G401.6 (cell line): ENCODE results near the gene ASCC3.
A peak's percentile ranks its signal among the peaks of the same experiment; 100 is the strongest.
"Not testable (repeated sequence)": the region's sequence is repeated elsewhere in the genome, so short reads cannot be mapped to it uniquely, and the experiment has no call there.

Experiments used
- FAIRE-seq: peaks from 2 replicates; lab custom pipeline; 2012; peaks lifted over from hg19 to GRCh38; lab: Jason Lieb, UNC

ASCC3 gene

GRCh38 chr6:100806296-100806695, 74.8 kb downstream of the ASCC3 start:
- FAIRE-seq = peak; percentile 46

GRCh38 chr6:100803264-100804045, 77.7 kb downstream of the ASCC3 start:
- FAIRE-seq = no peak

GRCh38 chr6:100801036-100801435, 80.1 kb downstream of the ASCC3 start:
- no peak for FAIRE-seq

GRCh38 chr6:100796049-100796823, 84.9 kb downstream of the ASCC3 start:
- FAIRE-seq = no peak

GRCh38 chr6:100790084-100790483, 91.0 kb downstream of the ASCC3 start:
- FAIRE-seq = no peak

- FAIRE-seq = no peak
Observed at GRCh38 chr6:100785982-100786381, 95.1 kb downstream of the ASCC3 start.

- no peak for FAIRE-seq
Observed at GRCh38 chr6:100780648-100781047, 100.5 kb downstream of the ASCC3 start.

GRCh38 chr6:100775667-100776066, 105.5 kb downstream of the ASCC3 start:
- FAIRE-seq = peak; percentile 94

GRCh38 chr6:100774681-100775080, 106.4 kb downstream of the ASCC3 start:
- FAIRE-seq = no peak

GRCh38 chr6:100768816-100769351, 112.2 kb downstream of the ASCC3 start:
- no peak for FAIRE-seq

GRCh38 chr6:100763617-100764241, 117.4 kb downstream of the ASCC3 start:
- FAIRE-seq = no peak

GRCh38 chr6:100761841-100762240, 119.3 kb downstream of the ASCC3 start:
- no peak for FAIRE-seq

GRCh38 chr6:100758386-100758785, 122.7 kb downstream of the ASCC3 start:
- not testable (repeated sequence) for FAIRE-seq

GRCh38 chr6:100753421-100753820, 127.7 kb downstream of the ASCC3 start:
- FAIRE-seq = no peak

GRCh38 chr6:100751590-100751989, 129.5 kb downstream of the ASCC3 start:
- FAIRE-seq = no peak

GRCh38 chr6:100745419-100746041, 135.6 kb downstream of the ASCC3 start:
- FAIRE-seq = no peak

- no peak for FAIRE-seq
Observed at GRCh38 chr6:100740439-100740838, 140.7 kb downstream of the ASCC3 start.

GRCh38 chr6:100737720-100738119, 143.4 kb downstream of the ASCC3 start:
- FAIRE-seq = not testable (repeated sequence)

- FAIRE-seq = no peak
Observed at GRCh38 chr6:100731411-100731810, 149.7 kb downstream of the ASCC3 start.

- FAIRE-seq = no peak
Observed at GRCh38 chr6:100730001-100730980, 150.8 kb downstream of the ASCC3 start.

GRCh38 chr6:100726666-100727065, 154.5 kb downstream of the ASCC3 start:
- FAIRE-seq = no peak
